Upper lobe of left lung (tissue), 6 donors: ENCODE data around the gene PSEN1. TPM values are rescaled to one million over a fixed set of nuclear protein-coding genes. Genes with fewer than 3 reads are reported as not detected.

ENCODE experiments used
- ATAC-seq, 2 donors: fragments of 200-7000 bp; cut with Tn5 transposase; one replicate each; pipeline ENCODE4 v1.9.1; 2022; ENCODE audit warnings: mild to moderate bottlenecking in 2 of 2, moderate library complexity in 2 of 2; ENCODE audit not compliant: low FRiP score in 2 of 2
- DNase-seq, 2 donors: peaks; one replicate each; pipeline ENCODE4 v3.0.0-alpha.2; 2019 to 2020
- H3K27ac ChIP-seq, 4 donors: fragments of 200-600 bp; sonication (generic); one replicate each; pipeline ENCODE4 v1.5.1; 2016 to 2019
- H3K27me3 ChIP-seq, 4 donors: fragments of 200-600 bp; sonication (generic); one replicate each; pipeline ENCODE4 v1.5.1; 2017 to 2019
- H3K36me3 ChIP-seq, 4 donors: fragments of 200-600 bp; sonication (generic); one replicate each; pipeline ENCODE4 v1.5.1; 2016 to 2019
- H3K4me1 ChIP-seq, 4 donors: fragments of 200-600 bp; sonication (generic); one replicate each; pipeline ENCODE4 v1.5.1; 2018 to 2019
- H3K4me3 ChIP-seq, 4 donors: fragments of 200-600 bp; sonication (generic); one replicate each; pipeline ENCODE4 v1.5.1; 2017 to 2019; ENCODE audit warnings: mild to moderate bottlenecking in 2 of 4, moderate library complexity in 1 of 4
- H3K9me3 ChIP-seq, 4 donors: fragments of 200-600 bp; sonication (generic); one replicate each; pipeline ENCODE4 v1.5.1; 2018 to 2019
- EP300 ChIP-seq, 4 donors: sonication (generic); formaldehyde crosslinking; IDR thresholded peaks; one replicate each; pipeline ENCODE4 v1.5.1; 2017; ENCODE audit warnings: antibody characterized with exemption in 4 of 4, control low read depth in 2 of 4
- POLR2A ChIP-seq, 4 donors: fragments of 450-650 bp; IDR thresholded peaks; one replicate each; pipeline ENCODE4 v1.5.1; 2016 to 2017; ENCODE audit warnings: antibody characterized with exemption in 4 of 4, mild to moderate bottlenecking in 2 of 4
- POLR2AphosphoS5 ChIP-seq, 2 donors: sonication (generic); formaldehyde crosslinking; IDR thresholded peaks; one replicate each; pipeline ENCODE4 v1.5.1; 2017; ENCODE audit warnings: antibody characterized with exemption in 2 of 2
- WGBS, 2 donors: methylation state at CpG; one replicate each; pipeline ENCODE4 v1.1.5; 2017 to 2018; 5-methylcytosine and 5-hydroxymethylcytosine counted together
- total RNA-seq, 6 donors: library from RNA; depleted of rRNA in 4 of 6; stranded (reverse); fragments of >200 nt in 4 of 6; gene quantifications; one replicate each; pipeline versions ENCODE4 v1.1.0 to v1.2.1, GENCODE V29; 2016 to 2021
- TF ChIP-seq, protein P1 (sequence below), 6 experiments: fragments of 450-650 bp in 4 of 6; fragments of 200-600 bp in 2 of 6; sonication (generic) in 2 of 6; IDR thresholded peaks; one replicate each; pipeline ENCODE4 v1.5.1; 2016 to 2019; ENCODE audit warnings: antibody characterized with exemption in 6 of 6
- donor health status: DM: no; HTN: no; CAD: no; lungs with moderate emphysema.
- donor health status: DM: no; HTN: yes; CAD: no; lungs with severe emphysema.

The PSEN1 gene
- total RNA-seq, 6 donors from 2014 or later: 31.1 to 68.9 (median 56.8) TPM

DNA sequence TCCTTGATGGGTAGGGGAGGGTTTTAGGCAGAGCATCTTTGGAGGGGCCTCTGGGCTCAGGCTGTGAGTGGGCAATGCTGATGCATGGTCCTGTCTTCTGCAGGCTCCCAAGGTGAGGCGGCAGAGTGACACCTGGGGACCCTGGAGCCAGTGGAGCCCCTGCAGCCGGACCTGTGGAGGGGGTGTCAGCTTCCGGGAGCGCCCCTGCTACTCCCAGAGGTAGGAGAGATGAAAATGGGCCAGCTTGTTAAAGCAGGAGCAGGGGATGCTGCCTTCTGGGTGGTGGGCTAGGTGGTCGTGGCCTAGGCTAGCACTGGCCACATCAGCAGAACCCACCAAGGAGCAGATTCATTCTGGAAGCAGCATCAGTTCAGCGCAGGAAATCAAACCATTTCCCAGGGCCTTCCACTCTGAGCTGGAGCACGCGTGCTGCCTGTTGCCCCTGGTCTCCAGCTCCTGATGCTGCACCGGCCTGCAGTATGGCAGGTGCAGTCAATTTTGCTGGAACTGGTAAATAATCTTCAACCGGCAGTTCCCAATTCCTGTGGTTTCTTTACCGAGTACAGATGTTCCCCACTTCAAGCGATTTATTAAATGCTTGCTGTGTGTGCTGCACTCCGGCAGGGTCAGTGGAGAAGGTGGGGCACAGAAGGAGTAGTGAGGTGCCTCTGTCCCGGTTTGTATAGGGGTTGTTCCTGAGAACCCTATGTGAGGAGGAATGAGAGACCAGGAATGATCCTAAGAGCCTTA, 108.4 kb downstream of the PSEN1 start:
- H3K4me3 ChIP-seq: no peak overlapping the region
- ATAC-seq: no peak
- no peaks in the 10 kb centered on the region for H3K36me3 ChIP-seq
- peaks cover 0 to 4% (median 1%) of the 10 kb centered on the region in 4 donors for H3K27me3 ChIP-seq
- DNase-seq: no peak
- H3K27ac ChIP-seq: no peak overlapping the region
- TF ChIP-seq, protein P1, sequence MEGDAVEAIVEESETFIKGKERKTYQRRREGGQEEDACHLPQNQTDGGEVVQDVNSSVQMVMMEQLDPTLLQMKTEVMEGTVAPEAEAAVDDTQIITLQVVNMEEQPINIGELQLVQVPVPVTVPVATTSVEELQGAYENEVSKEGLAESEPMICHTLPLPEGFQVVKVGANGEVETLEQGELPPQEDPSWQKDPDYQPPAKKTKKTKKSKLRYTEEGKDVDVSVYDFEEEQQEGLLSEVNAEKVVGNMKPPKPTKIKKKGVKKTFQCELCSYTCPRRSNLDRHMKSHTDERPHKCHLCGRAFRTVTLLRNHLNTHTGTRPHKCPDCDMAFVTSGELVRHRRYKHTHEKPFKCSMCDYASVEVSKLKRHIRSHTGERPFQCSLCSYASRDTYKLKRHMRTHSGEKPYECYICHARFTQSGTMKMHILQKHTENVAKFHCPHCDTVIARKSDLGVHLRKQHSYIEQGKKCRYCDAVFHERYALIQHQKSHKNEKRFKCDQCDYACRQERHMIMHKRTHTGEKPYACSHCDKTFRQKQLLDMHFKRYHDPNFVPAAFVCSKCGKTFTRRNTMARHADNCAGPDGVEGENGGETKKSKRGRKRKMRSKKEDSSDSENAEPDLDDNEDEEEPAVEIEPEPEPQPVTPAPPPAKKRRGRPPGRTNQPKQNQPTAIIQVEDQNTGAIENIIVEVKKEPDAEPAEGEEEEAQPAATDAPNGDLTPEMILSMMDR (IDR thresholded peaks at IDR 0.05): no peak
- TF ChIP-seq POLR2A (IDR thresholded peaks at IDR 0.05) (no peak), POLR2AphosphoS5 (IDR thresholded peaks at IDR 0.05) (no peak), EP300 (IDR thresholded peaks at IDR 0.05) (no peak)
- 81 to 88% methylated on average over 13 to 14 of the region's 14 CpGs for WGBS, 2 donors
- H3K9me3 ChIP-seq: no peaks in the 10 kb centered on the region
- peaks cover 3 to 46% (median 26%) of the 10 kb centered on the region in 4 donors for H3K4me1 ChIP-seq

DNA sequence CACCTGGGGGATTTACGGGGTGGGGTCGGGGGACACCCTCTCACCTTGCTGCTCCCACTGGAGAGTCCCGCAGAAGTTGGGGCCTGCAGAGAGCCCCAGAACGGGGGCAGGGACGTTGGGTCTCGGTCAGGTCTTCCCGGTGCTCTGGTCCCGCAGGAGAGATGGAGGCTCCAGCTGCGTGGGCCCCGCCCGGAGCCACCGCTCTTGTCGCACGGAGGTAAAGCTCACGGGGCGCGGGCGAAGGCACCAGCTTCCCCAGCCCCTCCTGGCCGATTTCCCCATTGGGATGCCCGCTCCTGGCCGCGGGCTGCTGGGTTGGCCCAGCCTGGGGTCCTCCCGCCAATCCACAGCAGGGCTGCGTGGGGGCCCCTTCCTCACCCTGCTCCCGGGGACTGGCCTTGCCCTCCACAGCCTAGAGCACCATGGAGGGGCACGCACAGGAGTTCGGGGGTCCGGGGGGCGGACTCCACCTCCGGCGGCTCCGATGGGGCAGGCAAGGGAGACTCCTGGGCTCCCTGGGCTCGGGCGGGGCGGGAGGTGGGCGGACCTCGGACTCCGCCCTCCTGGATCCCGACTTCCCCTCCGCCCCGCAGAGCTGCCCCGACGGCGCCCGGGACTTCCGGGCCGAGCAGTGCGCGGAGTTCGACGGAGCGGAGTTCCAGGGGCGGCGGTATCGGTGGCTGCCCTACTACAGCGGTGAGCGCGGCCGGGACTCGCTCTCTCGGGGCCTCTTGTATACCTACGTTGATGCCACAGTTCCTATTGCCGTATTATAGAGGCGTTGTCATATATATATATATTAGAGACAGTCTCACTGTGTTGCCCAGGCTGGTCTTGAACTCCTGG, 109.4 kb downstream of the PSEN1 start:
- TF ChIP-seq POLR2A (IDR thresholded peaks at IDR 0.05) (peak in 1 of 4 donors; percentile 39), EP300 (IDR thresholded peaks at IDR 0.05) (no peak), POLR2AphosphoS5 (IDR thresholded peaks at IDR 0.05) (peak in 1 of 2 donors; percentile 37)
- TF ChIP-seq, protein P1 (IDR thresholded peaks at IDR 0.05): no peak
- H3K36me3 ChIP-seq: no peaks in the 10 kb centered on the region
- ATAC-seq (peak; percentile 82 to 87), DNase-seq (peak; percentile 76 to 92)
- no peaks in the 10 kb centered on the region for H3K9me3 ChIP-seq
- H3K4me1 ChIP-seq: peaks cover 0 to 36% (median 17%) of the 10 kb centered on the region in 4 donors
- peak overlapping the region in 2 of 4 donors; percentile 5 to 20 for H3K27ac ChIP-seq
- H3K27me3 ChIP-seq: no peaks in the 10 kb centered on the region
- 9 to 35% methylated on average over 4 to 35 of the region's 64 CpGs for WGBS, 2 donors
- H3K4me3 ChIP-seq: peak overlapping the region; percentile 45 to 67 (median 54)

DNA sequence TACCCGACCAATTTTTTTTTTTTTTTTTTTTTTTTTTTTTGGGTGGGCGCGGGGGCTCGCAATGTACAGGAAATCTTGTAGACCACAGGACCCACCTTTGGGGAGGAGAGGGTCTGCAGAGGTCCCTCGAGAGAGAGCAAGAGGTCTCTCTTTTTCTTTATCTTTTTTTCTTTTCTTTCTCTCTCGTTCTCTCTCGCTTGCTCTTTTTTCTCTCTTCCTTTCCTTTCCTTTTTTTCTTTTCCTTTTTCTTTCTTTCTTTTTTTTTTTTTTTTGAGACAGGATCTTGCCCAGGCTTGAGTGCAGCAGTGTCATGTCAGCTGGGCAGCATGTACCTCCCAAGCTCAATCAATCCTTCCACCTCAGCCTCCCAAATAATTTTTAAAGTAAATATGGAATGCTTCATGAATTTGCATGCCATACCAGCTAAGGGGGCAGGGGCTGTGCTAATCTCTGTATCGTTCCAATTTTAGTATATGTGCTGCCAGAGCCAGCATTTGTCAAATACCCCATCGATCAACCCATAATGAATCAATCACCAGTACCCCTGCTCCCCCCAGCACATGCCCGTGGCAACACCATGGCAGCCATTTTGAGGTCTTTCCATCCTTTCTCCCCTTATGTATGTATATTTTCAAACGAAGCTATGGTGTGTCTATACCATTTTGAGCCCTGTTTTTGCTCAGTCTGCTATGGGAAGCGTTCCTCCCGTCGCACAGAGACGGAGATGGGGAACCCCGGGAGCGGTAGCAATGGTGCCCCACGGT, 110.3 kb downstream of the PSEN1 start:
- H3K36me3 ChIP-seq: no peaks in the 10 kb centered on the region
- peaks cover 0 to 27% (median 12%) of the 10 kb centered on the region in 4 donors for H3K4me1 ChIP-seq
- ATAC-seq (no peak), DNase-seq (no peak)
- H3K9me3 ChIP-seq: no peaks in the 10 kb centered on the region
- 67 to 77% methylated on average over 18 of the region's 18 CpGs for WGBS, 2 donors
- peak overlapping the region in 1 of 4 donors; percentile 20 for H3K27ac ChIP-seq
- TF ChIP-seq POLR2A (IDR thresholded peaks at IDR 0.05): no peak
- TF ChIP-seq, protein P1 (IDR thresholded peaks at IDR 0.05): no peak
- no peak for TF ChIP-seq EP300 (IDR thresholded peaks at IDR 0.05)
- TF ChIP-seq POLR2AphosphoS5 (IDR thresholded peaks at IDR 0.05): no peak
- peak overlapping the region in 3 of 4 donors; percentile 45 to 67 (median 52) for H3K4me3 ChIP-seq
- no peaks in the 10 kb centered on the region for H3K27me3 ChIP-seq

DNA sequence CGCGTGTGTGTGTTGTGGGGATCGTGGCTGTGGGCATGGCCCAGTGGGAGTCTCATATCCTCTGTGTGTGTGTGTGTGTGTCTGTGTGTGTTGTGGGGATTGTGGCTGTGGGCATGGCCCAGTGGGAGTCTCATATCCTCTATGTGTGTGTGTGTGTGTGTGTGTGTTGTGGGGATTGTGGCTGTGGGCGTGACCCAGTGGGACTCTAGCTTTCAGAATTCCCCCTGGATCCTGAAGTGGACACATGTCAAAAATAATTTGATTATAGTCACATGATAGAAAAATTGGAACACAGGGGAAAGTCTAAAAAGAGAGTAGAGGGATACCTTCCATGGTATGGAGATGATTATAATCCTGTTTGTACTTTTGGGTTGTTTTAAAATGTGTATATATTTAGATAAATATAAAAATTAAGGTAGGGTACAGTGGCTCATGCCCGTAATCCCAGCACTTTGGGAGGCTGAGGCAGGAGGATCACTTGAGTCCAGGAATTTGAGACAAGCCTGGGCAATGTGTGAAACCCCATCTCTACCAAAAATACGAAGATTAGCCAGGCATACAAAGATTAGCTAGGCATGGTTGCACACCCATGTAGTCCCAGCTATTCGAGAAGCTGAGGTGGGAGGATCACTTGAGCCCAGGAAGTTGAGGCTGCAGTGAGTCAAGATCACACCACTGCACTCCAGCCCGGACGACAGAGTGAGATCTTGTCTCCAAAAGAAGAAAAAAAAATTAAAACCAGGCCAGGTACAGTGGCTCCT, 112.0 kb downstream of the PSEN1 start:
- Histone ChIP-seq H3K36me3 (no peaks in the 10 kb centered on the region), H3K27ac (no peak overlapping the region), H3K4me1 (peaks cover 0 to 17% (median 9%) of the 10 kb centered on the region in 4 donors), H3K9me3 (no peaks in the 10 kb centered on the region), H3K4me3 (no peak overlapping the region), H3K27me3 (no peaks in the 10 kb centered on the region)
- 59 to 60% methylated on average over 6 to 7 of the region's 9 CpGs for WGBS, 2 donors
- TF ChIP-seq POLR2A (IDR thresholded peaks at IDR 0.05) (no peak), POLR2AphosphoS5 (IDR thresholded peaks at IDR 0.05) (no peak), EP300 (IDR thresholded peaks at IDR 0.05) (no peak)
- TF ChIP-seq, protein P1 (IDR thresholded peaks at IDR 0.05): no peak
- DNase-seq: no peak
- no peak for ATAC-seq
